ENCODE data around the gene BICRA.

Gene BICRA

DNA sequence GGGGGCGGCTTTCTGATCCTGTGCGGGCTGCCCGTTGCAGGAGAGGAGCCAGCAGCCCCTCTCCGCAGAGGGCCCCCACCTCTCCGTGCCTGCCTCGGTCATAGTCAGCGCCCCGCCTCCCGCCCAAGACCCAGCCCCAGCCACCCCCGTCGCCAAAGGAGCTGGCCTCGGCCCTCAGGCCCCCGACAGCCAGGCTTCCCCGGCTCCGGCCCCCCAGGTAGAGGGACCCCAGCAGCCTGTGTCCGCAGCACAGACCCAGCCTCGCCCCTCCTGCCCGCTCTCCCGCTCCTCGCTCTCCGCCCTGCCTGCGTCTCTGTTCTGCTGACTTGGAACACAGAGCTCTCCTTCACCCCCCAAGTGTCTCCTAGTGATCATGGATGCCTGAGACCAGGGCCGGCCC, 73.0 kb downstream of the BICRA start:
- DNase-seq (ENCODE audit: insufficient read length, low spot score) (no peak), FAIRE-seq (no peak)
- TF ChIP-seq CTCF (IDR thresholded peaks at IDR 0.05; ENCODE audit: insufficient read depth, missing control alignments) = no peak

- FAIRE-seq (no peak), DNase-seq (ENCODE audit: insufficient read length, low spot score) (no peak)
- TF ChIP-seq CTCF (IDR thresholded peaks at IDR 0.05; ENCODE audit: insufficient read depth, missing control alignments) = no peak
Observed at GRCh38 chr19:47682939-47683338, 74.0 kb downstream of the BICRA start.

DNA sequence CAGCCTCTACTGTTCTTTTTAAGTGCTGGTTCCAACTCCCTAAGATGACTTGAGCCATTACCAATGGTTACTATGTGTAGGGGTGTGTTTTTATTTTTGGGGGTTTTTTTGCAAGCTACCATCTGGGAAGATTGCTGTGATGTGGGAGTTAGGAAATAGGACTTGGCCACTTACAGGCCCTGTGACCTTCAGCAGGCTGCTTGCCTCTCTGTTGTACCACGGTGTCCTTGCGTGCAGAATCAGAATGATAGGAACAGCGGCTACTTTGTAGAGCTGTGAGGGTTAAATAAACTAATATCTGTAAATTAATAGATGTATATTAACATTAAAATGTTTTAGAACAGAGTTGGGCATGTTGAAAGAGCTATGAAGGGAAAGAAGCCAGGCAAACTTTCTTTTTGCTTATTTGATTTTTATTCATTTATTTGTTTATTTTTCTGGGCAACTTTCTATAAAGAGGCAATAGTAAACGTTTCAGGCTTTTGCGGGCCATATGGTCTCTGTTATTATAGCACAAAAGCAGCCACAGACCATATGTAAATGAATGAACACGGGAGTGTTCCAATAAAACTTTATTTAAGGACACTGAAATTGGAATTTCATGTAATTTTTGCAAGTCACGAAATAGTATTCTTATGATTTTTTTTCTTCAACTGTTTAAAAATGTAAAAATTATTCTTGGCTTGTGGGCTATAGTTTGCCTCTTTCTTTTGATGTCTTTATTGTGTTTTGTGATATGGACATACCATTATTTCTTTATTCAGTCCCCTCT, 77.9 kb downstream of the BICRA start:
- TF ChIP-seq CTCF (IDR thresholded peaks at IDR 0.05; ENCODE audit: insufficient read depth, missing control alignments) = no peak

GRCh38 chr19:47687906-47688305, 79.0 kb downstream of the BICRA start:
- TF ChIP-seq CTCF (IDR thresholded peaks at IDR 0.05; ENCODE audit: insufficient read depth, missing control alignments) = no peak
- DNase-seq (ENCODE audit: insufficient read length, low spot score) = no peak
- no peak for FAIRE-seq

More for the DNA sequence above, 77.9 kb downstream of the BICRA start:
- FAIRE-seq = no peak
- DNase-seq (ENCODE audit: insufficient read length, low spot score) = no peak

DNA sequence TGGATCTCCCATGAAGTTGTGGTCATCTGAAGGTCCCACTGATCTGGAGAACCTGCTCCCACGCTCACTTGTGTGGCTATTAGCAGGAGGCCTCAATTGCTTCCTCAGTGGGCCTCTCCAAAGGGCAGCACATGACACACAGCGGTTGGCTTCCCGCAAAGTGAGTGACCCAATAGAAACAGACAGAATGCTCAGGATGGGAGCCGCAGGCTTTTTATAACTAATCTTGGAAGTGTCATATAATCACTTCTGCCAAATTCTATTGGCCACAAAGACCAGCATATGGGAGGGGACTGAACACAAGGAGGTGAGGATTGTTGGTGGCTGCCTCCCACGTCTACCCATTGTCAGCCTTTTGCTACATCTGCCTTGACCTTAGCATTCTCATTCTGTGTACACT, 82.2 kb downstream of the BICRA start:
- no peak for FAIRE-seq
- no peak for DNase-seq (ENCODE audit: insufficient read length, low spot score)
- TF ChIP-seq CTCF (IDR thresholded peaks at IDR 0.05; ENCODE audit: insufficient read depth, missing control alignments) = no peak

- DNase-seq (ENCODE audit: insufficient read length, low spot score) = no peak
- no peak for FAIRE-seq
- TF ChIP-seq CTCF (IDR thresholded peaks at IDR 0.05; ENCODE audit: insufficient read depth, missing control alignments) = no peak
Observed at GRCh38 chr19:47691782-47692181, 82.8 kb downstream of the BICRA start.

DNA sequence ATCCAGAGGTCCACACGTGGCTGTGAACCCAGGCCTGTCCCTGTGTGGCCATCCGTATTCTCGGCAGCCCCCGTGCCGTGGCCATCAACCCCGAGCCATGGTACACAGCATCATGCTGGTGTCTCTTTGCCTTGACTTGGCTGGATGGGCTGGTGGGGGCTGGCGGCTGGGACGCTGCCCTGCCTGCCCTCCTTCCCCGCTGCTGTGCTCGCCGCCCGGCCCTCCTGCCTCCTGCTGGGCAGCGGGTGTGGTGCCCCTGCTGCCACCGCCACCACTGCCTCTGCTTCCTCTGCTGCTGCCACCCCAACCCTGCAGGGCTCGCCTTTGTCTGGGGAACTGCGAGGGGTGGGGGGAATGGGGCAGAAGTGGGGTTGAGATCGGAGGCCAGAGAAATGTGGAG, 84.6 kb downstream of the BICRA start:
- FAIRE-seq (no peak), DNase-seq (ENCODE audit: insufficient read length, low spot score) (no peak)
- no peak for TF ChIP-seq CTCF (IDR thresholded peaks at IDR 0.05; ENCODE audit: insufficient read depth, missing control alignments)
